Heart right ventricle (tissue), 16 donors: ENCODE data around the gene PSTPIP1. TPM values are rescaled to one million over a fixed set of nuclear protein-coding genes. Genes with fewer than 3 reads are reported as not detected.

Experiments used
- ATAC-seq, 8 donors: fragments of 200-7000 bp; cut with Tn5 transposase; one replicate each; pipeline ENCODE4 v1.9.1; 2020; ENCODE audit warnings: mild to moderate bottlenecking in 8 of 8, moderate library complexity in 8 of 8, moderate number of reproducible peaks in 1 of 8
- DNase-seq, 2 donors: peaks; one replicate each; pipeline ENCODE4 v3.0.0-alpha.2; 2020
- H3K27ac ChIP-seq, 10 donors: fragments of 200-600 bp; sonication (generic) in 2 of 10; one replicate each; pipeline versions ENCODE4 v1.5.0 to v1.8.0; 2020 to 2022; ENCODE audit warnings: mild to moderate bottlenecking in 3 of 10
- H3K27me3 ChIP-seq, 7 donors: fragments of 200-600 bp; one replicate each; pipeline ENCODE4 v1.8.0; 2021 to 2022; ENCODE audit warnings: mild to moderate bottlenecking in 2 of 7
- H3K36me3 ChIP-seq, 9 donors: fragments of 200-600 bp; sonication (generic) in 1 of 9; one replicate each; pipeline versions ENCODE4 v1.5.0 to v1.8.0; 2020 to 2022; ENCODE audit warnings: mild to moderate bottlenecking in 2 of 9
- H3K4me1 ChIP-seq, 9 donors: fragments of 200-600 bp; sonication (generic) in 1 of 9; one replicate each; pipeline versions ENCODE4 v1.5.0 to v1.8.0; 2020 to 2022; ENCODE audit warnings: mild to moderate bottlenecking in 4 of 9
- H3K4me3 ChIP-seq, 10 donors: fragments of 200-600 bp; sonication (generic) in 2 of 10; one replicate each; pipeline versions ENCODE4 v1.5.0 to v1.8.0; 2020 to 2022; ENCODE audit warnings: mild to moderate bottlenecking in 7 of 10, moderate library complexity in 2 of 10
- H3K9me3 ChIP-seq, 11 donors: fragments of 200-600 bp in 10 of 11; sonication (generic) in 2 of 11; one replicate each; pipeline versions ENCODE4 v1.5.0 to v1.8.0; 2013 to 2022; ENCODE audit warnings: mild to moderate bottlenecking in 2 of 11, control low read depth in 1 of 11, moderate library complexity in 1 of 11
- WGBS, 2 donors: extraction: QIAGEN DNeasy Blood & Tissue Kit; methylation state at CpG; one replicate each; pipeline ENCODE4 v1.1.7; 2013; ENCODE audit warnings: inconsistent platforms in 1 of 2; 5-methylcytosine and 5-hydroxymethylcytosine counted together
- intact Hi-C, 10 donors: fragments of 100-400 bp; cut with DNase I; formaldehyde crosslinking; loops; one replicate each; pipeline versions ENCODE4 v1.11.1 to v1.14.2; 2022
- polyA plus RNA-seq, 2 donors: library from polyadenylated mRNA; stranded (reverse); fragments of 200-250 nt; gene quantifications; one replicate each; pipeline ENCODE4 v1.2.3, GENCODE V29; 2013
- total RNA-seq, 10 donors: library from RNA; stranded (reverse); fragmentation: NEBNext Ultra II Directional in 3 of 10; extraction: Animal tissue kit (Norgen Biotek cat#: 25700) in 3 of 10; gene quantifications; one replicate each; pipeline versions ENCODE4 v1.2.1 to v1.2.4, GENCODE V29; 2021 to 2023
- TF ChIP-seq, protein P1 (sequence below), 9 donors: fragments of 200-600 bp; sonication (generic) in 2 of 9; IDR thresholded peaks; one replicate each; pipeline versions ENCODE4 v1.5.0 to v1.8.0; 2021 to 2022; ENCODE audit warnings: antibody characterized with exemption in 9 of 9, mild to moderate bottlenecking in 5 of 9, moderate library complexity in 1 of 9
- donor health status: Arrhythmogenic right ventricular cardiomyopathy.
- donor health status: ischemic (EF 13 %, LVEDD 7.1; RV severe dilation, severe dysfunction).
- donor health status: healthy with polysubstance abuse.
- donor health status: DM: no; HTN: yes; CAD: no.
- donor health status: DM: no; HTN: no; CAD: no.
- donor health status: ischemic (EF 25% LVEDD 6.9; RV normal size, moderate dysfunction).
- donor health status: ischemic (EF 25% LVEDD 5.7; RV mildly dilated, moderate dysfunction).
- donor health status: healthy.
- donor health status: DM: yes; HTN: yes; CAD: no.
- donor health status: Ischemic cardiomyopathy.
- donor health status: ischemic (EF 35%, LVEDD 5.7; RV mildly dilated, moderate dysfunction).
- donor health status: nonischemic (EF 11% LVEDD 7.7; RV severe dilation, severe dysfunction).
- donor health status: DM: yes; HTN: yes; CAD: no.
- donor health status: PGD.
- donor health status: ischemic (EF 29% LVEDD 5.4; RV normal size, mild dysfunction).
- donor health status: nonischemic (EF 23%, LVEDD 6.1; RV moderate dilation, normal function).

The PSTPIP1 gene
- total and polyA plus RNA-seq, 12 donors, result 1.3 to 10.4 (median 2.9) TPM; not detected in 1

DNA sequence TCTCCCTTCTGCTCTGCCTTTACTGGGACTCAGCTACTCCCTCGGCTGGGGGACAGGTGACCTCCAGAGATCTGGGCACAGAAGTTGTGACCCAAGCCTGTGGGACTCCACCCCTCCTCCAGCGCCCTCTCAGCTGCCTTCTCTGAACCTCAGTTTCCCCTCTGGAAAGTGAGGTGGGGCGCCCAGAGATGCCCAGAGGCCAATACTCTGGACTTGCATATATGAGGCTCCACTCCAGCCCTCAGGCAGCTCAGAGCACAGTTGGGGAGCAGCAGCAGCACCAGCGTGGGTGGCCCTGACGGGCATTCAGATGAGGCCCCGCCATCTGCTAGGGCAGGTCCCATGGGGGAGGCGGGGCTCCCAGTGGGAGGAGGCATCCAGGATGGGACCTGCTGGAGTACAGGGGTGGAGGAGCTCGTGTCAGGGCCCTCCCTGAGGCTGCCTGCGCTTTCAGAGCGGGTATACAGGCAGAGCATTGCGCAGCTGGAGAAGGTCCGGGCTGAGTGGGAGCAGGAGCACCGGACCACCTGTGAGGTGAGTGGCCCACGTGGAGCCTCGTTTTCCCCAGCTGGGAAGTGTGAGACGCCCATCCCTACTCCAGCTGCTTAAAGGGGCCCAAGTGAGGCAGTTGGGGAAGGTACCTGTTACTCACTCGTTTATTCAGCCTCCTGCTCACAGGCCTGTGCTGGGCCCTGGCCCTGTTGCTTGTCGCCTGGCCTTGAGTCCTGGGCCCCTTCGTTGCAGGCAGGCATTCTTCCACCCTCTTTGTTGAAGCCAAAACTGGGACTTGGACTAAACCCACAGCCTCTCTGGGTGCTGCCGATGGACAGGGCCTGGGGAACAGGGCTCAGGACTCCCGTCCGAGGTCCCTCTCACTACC, 35.4 kb downstream of the PSTPIP1 start:
- no peak overlapping the region for H3K4me3 ChIP-seq
- peaks cover 0 to 22% (median 6%) of the 10 kb centered on the region in 9 donors for H3K4me1 ChIP-seq
- TF ChIP-seq, protein P1, sequence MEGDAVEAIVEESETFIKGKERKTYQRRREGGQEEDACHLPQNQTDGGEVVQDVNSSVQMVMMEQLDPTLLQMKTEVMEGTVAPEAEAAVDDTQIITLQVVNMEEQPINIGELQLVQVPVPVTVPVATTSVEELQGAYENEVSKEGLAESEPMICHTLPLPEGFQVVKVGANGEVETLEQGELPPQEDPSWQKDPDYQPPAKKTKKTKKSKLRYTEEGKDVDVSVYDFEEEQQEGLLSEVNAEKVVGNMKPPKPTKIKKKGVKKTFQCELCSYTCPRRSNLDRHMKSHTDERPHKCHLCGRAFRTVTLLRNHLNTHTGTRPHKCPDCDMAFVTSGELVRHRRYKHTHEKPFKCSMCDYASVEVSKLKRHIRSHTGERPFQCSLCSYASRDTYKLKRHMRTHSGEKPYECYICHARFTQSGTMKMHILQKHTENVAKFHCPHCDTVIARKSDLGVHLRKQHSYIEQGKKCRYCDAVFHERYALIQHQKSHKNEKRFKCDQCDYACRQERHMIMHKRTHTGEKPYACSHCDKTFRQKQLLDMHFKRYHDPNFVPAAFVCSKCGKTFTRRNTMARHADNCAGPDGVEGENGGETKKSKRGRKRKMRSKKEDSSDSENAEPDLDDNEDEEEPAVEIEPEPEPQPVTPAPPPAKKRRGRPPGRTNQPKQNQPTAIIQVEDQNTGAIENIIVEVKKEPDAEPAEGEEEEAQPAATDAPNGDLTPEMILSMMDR (IDR thresholded peaks at IDR 0.05), result no peak
- peaks cover 0 to 10% (median 0%) of the 10 kb centered on the region in 7 donors for H3K27me3 ChIP-seq
- intact Hi-C loops, result loop anchor here in 1 of 10 donors (10.0 kb wide), 1 partner anchor 515 kb away; no protein-coding TSS in a partner anchor
- no peak for DNase-seq
- peaks cover 0 to 86% (median 0%) of the 10 kb centered on the region in 9 donors for H3K36me3 ChIP-seq
- WGBS, 2 donors, result 78 to 83% methylated on average over 22 of the region's 22 CpGs
- ATAC-seq, result no peak
- H3K27ac ChIP-seq, result no peak overlapping the region
- H3K9me3 ChIP-seq, result no peaks in the 10 kb centered on the region

GRCh38 chr15:77030928-77031375, 36.0 kb downstream of the PSTPIP1 start:
- H3K27me3 ChIP-seq, result peaks cover 0 to 10% (median 0%) of the 10 kb centered on the region in 7 donors
- peaks cover 0 to 88% (median 0%) of the 10 kb centered on the region in 9 donors for H3K36me3 ChIP-seq
- H3K4me1 ChIP-seq, result peaks cover 0 to 22% (median 6%) of the 10 kb centered on the region in 9 donors
- no peak overlapping the region for H3K4me3 ChIP-seq
- H3K27ac ChIP-seq, result no peak overlapping the region
- intact Hi-C loops, result loop anchor here in 1 of 10 donors (10.0 kb wide), 1 partner anchor 514 kb away; no protein-coding TSS in a partner anchor
- TF ChIP-seq, protein P1 (IDR thresholded peaks at IDR 0.05), result no peak
- 76 to 85% methylated on average over 10 of the region's 10 CpGs for WGBS, 2 donors
- DNase-seq (no peak), ATAC-seq (no peak)
- no peaks in the 10 kb centered on the region for H3K9me3 ChIP-seq

DNA sequence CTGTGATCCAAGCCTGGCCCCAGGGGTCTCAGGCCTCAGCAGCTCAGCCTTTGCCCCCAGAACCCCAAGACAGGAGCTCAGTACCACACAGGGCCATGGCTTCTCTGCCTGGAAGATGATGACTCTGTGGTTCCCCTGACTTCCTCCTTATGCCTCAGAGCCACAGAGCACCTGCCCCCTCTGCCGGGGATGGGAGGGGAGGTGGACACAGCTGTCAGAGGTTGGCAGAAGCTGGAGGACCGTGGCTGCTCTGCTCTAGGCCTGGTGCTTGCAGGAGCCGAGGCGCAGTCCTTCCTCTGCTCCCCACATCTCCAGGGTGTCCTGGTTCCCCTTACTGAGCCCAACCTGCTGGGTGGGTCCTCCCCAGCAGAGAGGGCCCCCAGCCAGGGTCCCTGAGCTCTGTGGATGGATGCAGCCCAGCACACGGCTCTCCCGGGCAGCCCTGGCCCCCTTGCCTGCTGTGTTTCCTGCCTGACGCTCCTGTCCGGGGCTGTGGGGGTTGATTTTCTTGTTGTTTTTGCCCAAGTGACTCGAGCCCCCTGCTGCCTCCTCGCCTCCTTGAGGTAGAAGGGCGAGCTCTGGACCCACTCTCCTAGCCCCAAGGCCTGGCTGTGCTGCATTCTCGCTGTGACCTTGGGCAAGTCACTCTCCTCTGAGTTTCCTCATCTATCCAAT, 36.6 kb downstream of the PSTPIP1 start:
- no peak overlapping the region for H3K4me3 ChIP-seq
- no peak for ATAC-seq
- WGBS, 2 donors, result 74 to 86% methylated on average over 12 of the region's 12 CpGs
- no peaks in the 10 kb centered on the region for H3K9me3 ChIP-seq
- H3K27ac ChIP-seq, result no peak overlapping the region
- peaks cover 0 to 22% (median 6%) of the 10 kb centered on the region in 9 donors for H3K4me1 ChIP-seq
- TF ChIP-seq, protein P1 (IDR thresholded peaks at IDR 0.05), result no peak
- peaks cover 0 to 10% (median 0%) of the 10 kb centered on the region in 7 donors for H3K27me3 ChIP-seq
- DNase-seq, result no peak
- intact Hi-C loops, result loop anchor here in 1 of 10 donors (10.0 kb wide), 1 partner anchor 513 kb away; no protein-coding TSS in a partner anchor
- H3K36me3 ChIP-seq, result peaks cover 0 to 91% (median 0%) of the 10 kb centered on the region in 9 donors

GRCh38 chr15:77032052-77032646, 37.2 kb downstream of the PSTPIP1 start:
- ATAC-seq, result no peak
- Histone ChIP-seq H3K4me1 (peaks cover 0 to 22% (median 6%) of the 10 kb centered on the region in 9 donors), H3K4me3 (no peak overlapping the region), H3K27ac (no peak overlapping the region), H3K27me3 (peaks cover 0 to 10% (median 0%) of the 10 kb centered on the region in 7 donors), H3K36me3 (peaks cover 0 to 93% (median 0%) of the 10 kb centered on the region in 9 donors), H3K9me3 (no peaks in the 10 kb centered on the region)
- no peak for DNase-seq
- intact Hi-C loops, result loop anchor here in 1 of 10 donors (10.0 kb wide), 1 partner anchor 513 kb away; no protein-coding TSS in a partner anchor
- WGBS, 2 donors, result 72 to 81% methylated on average over 22 of the region's 22 CpGs
- TF ChIP-seq, protein P1 (IDR thresholded peaks at IDR 0.05), result no peak
